GM12874 (cell line): ENCODE measurements around the gene TP53I3.

Experiments used
- TF ChIP-seq, protein P1 (sequence below): IDR thresholded peaks from 2 replicates; pipeline ENCODE4 v1.5.1; 2011; ENCODE audit warnings: low read depth, mild to moderate bottlenecking, control low read depth, low read length, moderate library complexity; ENCODE audit not compliant: insufficient read depth

TP53I3 gene

DNA sequence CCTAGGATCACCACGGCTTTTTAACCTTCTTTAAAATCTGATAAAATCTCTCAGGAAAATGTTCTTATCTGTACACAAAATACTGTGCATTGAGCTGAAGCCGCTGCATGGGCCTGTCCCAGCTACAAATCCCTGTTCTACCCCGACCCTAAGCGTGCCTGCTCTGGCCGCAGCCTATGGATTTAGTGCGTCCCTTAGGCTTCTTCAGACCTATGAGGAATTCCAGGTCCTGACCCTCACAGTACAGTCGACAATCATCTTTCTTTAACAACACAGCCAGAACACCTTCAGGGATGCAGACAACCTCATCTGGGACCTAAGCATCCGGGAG lies 37.0 kb downstream of the TP53I3 start:
- TF ChIP-seq, protein P1, sequence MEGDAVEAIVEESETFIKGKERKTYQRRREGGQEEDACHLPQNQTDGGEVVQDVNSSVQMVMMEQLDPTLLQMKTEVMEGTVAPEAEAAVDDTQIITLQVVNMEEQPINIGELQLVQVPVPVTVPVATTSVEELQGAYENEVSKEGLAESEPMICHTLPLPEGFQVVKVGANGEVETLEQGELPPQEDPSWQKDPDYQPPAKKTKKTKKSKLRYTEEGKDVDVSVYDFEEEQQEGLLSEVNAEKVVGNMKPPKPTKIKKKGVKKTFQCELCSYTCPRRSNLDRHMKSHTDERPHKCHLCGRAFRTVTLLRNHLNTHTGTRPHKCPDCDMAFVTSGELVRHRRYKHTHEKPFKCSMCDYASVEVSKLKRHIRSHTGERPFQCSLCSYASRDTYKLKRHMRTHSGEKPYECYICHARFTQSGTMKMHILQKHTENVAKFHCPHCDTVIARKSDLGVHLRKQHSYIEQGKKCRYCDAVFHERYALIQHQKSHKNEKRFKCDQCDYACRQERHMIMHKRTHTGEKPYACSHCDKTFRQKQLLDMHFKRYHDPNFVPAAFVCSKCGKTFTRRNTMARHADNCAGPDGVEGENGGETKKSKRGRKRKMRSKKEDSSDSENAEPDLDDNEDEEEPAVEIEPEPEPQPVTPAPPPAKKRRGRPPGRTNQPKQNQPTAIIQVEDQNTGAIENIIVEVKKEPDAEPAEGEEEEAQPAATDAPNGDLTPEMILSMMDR = no peak

DNA sequence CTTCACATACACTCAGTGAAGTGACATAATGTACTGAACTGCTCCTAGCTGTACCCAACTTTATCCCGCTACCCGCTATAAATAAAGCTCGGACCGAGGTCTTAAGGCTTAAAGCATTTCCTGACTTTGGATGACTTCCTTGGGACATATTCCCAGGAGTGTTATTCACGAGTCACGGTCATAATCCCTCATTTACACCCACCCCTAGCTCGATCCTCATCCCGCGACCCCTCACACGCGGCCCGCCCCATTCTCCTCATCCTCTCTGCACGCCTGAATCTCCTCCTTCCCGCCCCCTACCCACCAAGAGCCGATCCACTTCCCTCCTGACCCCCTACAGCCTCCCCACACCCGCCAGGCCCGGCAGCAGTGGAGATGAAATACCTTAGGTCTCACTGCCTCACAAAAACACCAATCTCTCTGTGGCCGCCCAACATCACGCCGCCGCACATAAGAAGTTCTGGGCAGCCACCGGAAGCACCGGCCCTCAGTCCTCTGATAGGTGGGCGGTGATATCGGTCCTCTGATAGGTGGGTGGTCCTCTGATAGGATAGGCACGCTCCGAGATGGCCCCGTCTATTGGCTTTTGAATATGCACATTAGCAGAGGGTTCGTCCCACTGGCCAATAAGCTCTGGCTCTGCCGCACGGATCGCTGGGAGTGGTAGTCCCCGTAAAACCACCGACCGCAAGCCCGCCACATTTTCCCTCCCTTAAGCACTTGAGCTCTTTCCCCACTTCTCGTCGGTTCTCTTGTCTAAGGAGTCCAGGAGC lies 37.5 kb downstream of the TP53I3 start, which contains the start of gene WDCP:
Gene WDCP (minus strand): TSS at position 462 of the 773 bp plus-strand sequence. CDS start 7,897 bp downstream, outside the sequence.
- TF ChIP-seq, protein P1 = no peak

DNA sequence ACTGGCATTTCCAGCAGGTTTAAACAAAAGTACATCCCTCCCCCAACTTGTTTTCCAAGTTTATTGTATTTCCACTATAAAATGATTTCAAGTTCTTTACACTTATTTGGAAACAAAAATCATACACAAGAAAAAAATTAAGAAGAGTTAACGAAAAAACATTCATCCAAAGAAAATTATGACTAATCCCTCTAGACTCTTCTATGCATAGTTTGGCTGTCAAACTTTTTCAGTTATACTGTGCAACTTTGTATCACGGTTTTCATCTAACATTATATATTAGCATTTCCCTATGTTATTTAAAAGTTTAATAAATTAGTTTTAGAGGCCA lies 38.1 kb downstream of the TP53I3 start:
- TF ChIP-seq, protein P1 = no peak

DNA sequence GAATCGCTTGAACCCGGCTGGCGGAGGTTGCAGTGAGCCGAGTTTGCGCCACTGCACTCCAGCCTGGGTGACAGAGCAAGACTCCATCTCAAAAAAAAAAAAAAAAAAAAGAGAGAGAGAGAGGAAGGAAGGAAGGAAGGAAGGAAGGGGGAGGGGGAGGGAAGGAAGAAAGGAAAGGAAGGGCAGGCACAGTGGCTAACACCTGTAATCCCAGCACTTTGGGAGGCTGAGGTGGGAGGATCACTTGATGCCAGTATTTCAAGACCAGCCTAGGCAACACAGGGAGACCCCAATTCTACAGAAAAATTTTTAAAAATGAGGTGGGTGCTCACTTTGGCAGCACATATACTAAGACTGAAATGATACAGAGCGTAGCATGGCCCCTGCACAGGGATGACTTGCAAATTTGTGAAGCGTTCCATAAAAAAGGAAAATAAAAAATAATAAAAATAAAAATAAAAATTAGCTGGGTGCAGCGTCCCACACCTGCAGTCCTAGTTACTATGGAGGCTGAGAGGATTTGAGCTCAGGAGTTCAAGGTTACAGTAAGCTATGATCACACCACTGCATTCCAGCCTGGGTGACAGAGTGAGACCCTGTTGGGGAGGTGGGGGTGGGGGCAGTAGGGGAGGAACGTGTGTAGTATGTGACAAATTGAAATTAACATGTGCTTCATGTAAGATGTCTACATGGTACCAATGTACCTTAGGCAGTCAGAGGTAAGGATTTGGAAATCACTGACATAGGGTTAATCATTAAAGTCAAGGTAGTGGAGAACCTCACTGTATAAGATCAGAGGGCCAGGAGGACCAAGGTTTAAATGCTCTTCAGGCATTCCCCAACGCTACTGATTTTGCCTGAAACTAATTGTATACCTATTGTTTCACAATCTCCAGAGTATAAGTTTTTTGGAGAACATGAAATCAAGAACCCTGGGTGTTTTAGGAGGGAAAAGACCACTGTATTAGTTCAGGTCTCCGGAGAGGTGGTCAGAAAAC lies 38.8 kb downstream of the TP53I3 start:
- TF ChIP-seq, protein P1 = no peak

DNA sequence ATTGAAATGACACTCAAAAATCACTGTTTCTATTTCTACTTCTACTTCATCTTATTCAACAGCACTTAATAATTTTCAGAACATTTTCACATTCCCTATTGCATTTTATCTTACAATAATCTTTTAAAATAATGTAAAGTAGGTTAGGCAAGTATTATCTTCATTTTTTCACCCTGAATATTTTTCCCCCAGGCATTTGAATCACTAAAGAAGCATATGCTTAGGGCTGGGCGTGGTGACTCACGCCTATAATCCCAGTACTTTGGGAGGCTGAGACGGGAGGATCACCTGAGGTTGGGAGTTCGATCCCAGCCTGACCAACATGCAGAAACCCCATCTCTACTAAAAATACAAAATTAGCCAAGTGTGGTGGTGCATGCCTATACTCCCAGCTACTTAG lies 44.1 kb downstream of the TP53I3 start:
- TF ChIP-seq, protein P1 = no peak

DNA sequence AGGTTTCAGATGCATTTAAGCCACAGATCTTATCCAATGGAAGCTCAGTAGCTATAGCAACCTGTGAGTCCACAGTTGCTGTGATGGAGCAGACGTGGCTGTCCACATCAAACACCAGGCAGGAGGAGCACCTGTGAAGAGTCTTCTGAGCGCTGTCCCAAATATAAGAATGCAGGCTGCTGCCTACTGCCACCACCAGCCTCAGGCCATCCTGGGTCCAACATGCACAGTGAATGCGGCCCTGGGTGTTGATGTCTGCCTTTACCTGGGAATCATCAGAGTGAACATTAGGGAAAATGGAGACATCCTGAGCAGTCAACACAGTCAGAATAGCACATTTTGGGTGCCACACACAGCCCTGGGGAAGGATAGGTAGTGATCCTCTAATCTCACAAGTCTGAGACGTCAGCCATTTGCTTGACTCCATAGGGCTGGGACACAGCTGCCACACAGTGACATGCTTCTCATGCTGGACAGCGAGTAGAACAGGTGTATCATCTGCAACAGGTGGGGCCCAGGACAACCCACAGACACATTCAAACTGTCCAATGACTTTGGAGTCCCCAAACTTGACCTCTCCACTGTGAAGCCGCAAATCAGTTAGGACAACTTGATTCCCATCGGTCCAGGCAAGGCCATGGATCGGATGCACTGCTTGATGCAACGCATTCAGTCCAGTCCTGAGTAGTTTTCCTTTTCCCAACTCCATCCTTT lies 45.7 kb downstream of the TP53I3 start:
- TF ChIP-seq, protein P1 = no peak
